Stomach (tissue), 4 donors: ENCODE measurements around the gene NCKAP5.

Experiments
- CTCF ChIP-seq, 7 experiments: fragments of 450-650 bp in 4 of 7; fragments of 200-600 bp in 3 of 7; sonication (generic) in 3 of 7; IDR thresholded peaks; one replicate each; pipeline ENCODE4 v1.5.1; 2016 to 2019; ENCODE audit warnings: antibody characterized with exemption in 7 of 7, control low read depth in 2 of 7, mild to moderate bottlenecking in 1 of 7
- EP300 ChIP-seq: sonication (generic); formaldehyde crosslinking; IDR thresholded peaks from one replicate; pipeline ENCODE4 v1.6.1; 2017; ENCODE audit warnings: antibody characterized with exemption
- POLR2A ChIP-seq, 4 donors: fragments of 450-650 bp; IDR thresholded peaks; one replicate each; pipeline ENCODE4 v1.6.1; 2016; ENCODE audit warnings: antibody characterized with exemption in 4 of 4, control low read depth in 2 of 4, mild to moderate bottlenecking in 1 of 4, moderate library complexity in 1 of 4

- TF ChIP-seq EP300 (no peak), CTCF (IDR thresholded peaks at IDR 0.05) (no peak), POLR2A (IDR thresholded peaks at IDR 0.05) (no peak)
Measured at GRCh38 chr2:133485868-133486267, 82.4 kb downstream of the NCKAP5 start.
